Measurements from ENCODE around the gene TMOD1.

The TMOD1 gene

GRCh38 chr9:97628668-97629067, 127.2 kb downstream of the TMOD1 start:
- H3K27ac ChIP-seq (ENCODE audit: low read depth, low read length), result no peak overlapping the region
- H3K9me3 ChIP-seq (ENCODE audit: control insufficient read depth, insufficient read depth, low read length), result no peaks in the 10 kb centered on the region
- peaks cover 63% of the 10 kb centered on the region for H3K79me2 ChIP-seq (ENCODE audit: control insufficient read depth, low read length)
- no peak overlapping the region for H3K4me3 ChIP-seq (ENCODE audit: low read length)
- peaks cover 3% of the 10 kb centered on the region; the same call in 1 of the 2 replicates for H3F3A ChIP-seq (ENCODE audit: control insufficient read depth, insufficient read depth)
- no peak overlapping the region for H3K4me2 ChIP-seq (ENCODE audit: low read length)
- no peaks in the 10 kb centered on the region for H4K20me1 ChIP-seq (ENCODE audit: control insufficient read depth, insufficient read depth, low read depth, low read length)
- no peaks in the 10 kb centered on the region for H3K9me2 ChIP-seq (replicated peaks; ENCODE audit: control insufficient read depth, low read length)
- H3K36me3 ChIP-seq (ENCODE audit: control insufficient read depth, low read length), result peaks cover 57% of the 10 kb centered on the region
- no peak for TF ChIP-seq EZH2phosphoT487 (IDR thresholded peaks at IDR 0.05; ENCODE audit: borderline replicate concordance, low read length)
- TF ChIP-seq, protein P1, sequence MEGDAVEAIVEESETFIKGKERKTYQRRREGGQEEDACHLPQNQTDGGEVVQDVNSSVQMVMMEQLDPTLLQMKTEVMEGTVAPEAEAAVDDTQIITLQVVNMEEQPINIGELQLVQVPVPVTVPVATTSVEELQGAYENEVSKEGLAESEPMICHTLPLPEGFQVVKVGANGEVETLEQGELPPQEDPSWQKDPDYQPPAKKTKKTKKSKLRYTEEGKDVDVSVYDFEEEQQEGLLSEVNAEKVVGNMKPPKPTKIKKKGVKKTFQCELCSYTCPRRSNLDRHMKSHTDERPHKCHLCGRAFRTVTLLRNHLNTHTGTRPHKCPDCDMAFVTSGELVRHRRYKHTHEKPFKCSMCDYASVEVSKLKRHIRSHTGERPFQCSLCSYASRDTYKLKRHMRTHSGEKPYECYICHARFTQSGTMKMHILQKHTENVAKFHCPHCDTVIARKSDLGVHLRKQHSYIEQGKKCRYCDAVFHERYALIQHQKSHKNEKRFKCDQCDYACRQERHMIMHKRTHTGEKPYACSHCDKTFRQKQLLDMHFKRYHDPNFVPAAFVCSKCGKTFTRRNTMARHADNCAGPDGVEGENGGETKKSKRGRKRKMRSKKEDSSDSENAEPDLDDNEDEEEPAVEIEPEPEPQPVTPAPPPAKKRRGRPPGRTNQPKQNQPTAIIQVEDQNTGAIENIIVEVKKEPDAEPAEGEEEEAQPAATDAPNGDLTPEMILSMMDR (IDR thresholded peaks at IDR 0.05; ENCODE audit: low read depth, low read length, poor library complexity, severe bottlenecking), result no peak
- no peaks in the 10 kb centered on the region for H3K27me3 ChIP-seq (ENCODE audit: control insufficient read depth, low read length)
- peaks cover 18% of the 10 kb centered on the region for H3K4me1 ChIP-seq (ENCODE audit: control insufficient read depth, low read length)

- Histone ChIP-seq H3K27me3 (ENCODE audit: control insufficient read depth, low read length) (no peaks in the 10 kb centered on the region), H3K36me3 (ENCODE audit: control insufficient read depth, low read length) (peaks cover 57% of the 10 kb centered on the region), H3K4me1 (ENCODE audit: control insufficient read depth, low read length) (peaks cover 18% of the 10 kb centered on the region), H3F3A (ENCODE audit: control insufficient read depth, insufficient read depth) (peaks cover 3% of the 10 kb centered on the region; the same call in 1 of the 2 replicates), H3K79me2 (ENCODE audit: control insufficient read depth, low read length) (peaks cover 68% of the 10 kb centered on the region), H3K9me2 (replicated peaks; ENCODE audit: control insufficient read depth, low read length) (no peaks in the 10 kb centered on the region), H3K4me3 (ENCODE audit: low read length) (no peak overlapping the region), H3K9me3 (ENCODE audit: control insufficient read depth, insufficient read depth, low read length) (no peaks in the 10 kb centered on the region), H4K20me1 (ENCODE audit: control insufficient read depth, insufficient read depth, low read depth, low read length) (no peaks in the 10 kb centered on the region), H3K27ac (ENCODE audit: low read depth, low read length) (no peak overlapping the region), H3K4me2 (ENCODE audit: low read length) (no peak overlapping the region)
- TF ChIP-seq EZH2phosphoT487 (IDR thresholded peaks at IDR 0.05; ENCODE audit: borderline replicate concordance, low read length), result no peak
- TF ChIP-seq, protein P1 (IDR thresholded peaks at IDR 0.05; ENCODE audit: low read depth, low read length, poor library complexity, severe bottlenecking), result no peak
These were observed 127.7 kb downstream of the TMOD1 start for GRCh38 chr9:97629156-97629555.

GRCh38 chr9:97630591-97630990, 129.1 kb downstream of the TMOD1 start:
- H3K79me2 ChIP-seq (ENCODE audit: control insufficient read depth, low read length), result peaks cover 82% of the 10 kb centered on the region
- H3K4me1 ChIP-seq (ENCODE audit: control insufficient read depth, low read length), result peaks cover 27% of the 10 kb centered on the region
- H3K27me3 ChIP-seq (ENCODE audit: control insufficient read depth, low read length), result no peaks in the 10 kb centered on the region
- peaks cover 3% of the 10 kb centered on the region; the same call in 1 of the 2 replicates for H3F3A ChIP-seq (ENCODE audit: control insufficient read depth, insufficient read depth)
- H3K4me2 ChIP-seq (ENCODE audit: low read length), result no peak overlapping the region
- no peak overlapping the region for H3K27ac ChIP-seq (ENCODE audit: low read depth, low read length)
- TF ChIP-seq EZH2phosphoT487 (IDR thresholded peaks at IDR 0.05; ENCODE audit: borderline replicate concordance, low read length), result no peak
- H3K9me2 ChIP-seq (replicated peaks; ENCODE audit: control insufficient read depth, low read length), result no peaks in the 10 kb centered on the region
- H3K4me3 ChIP-seq (ENCODE audit: low read length), result no peak overlapping the region
- H3K9me3 ChIP-seq (ENCODE audit: control insufficient read depth, insufficient read depth, low read length), result no peaks in the 10 kb centered on the region
- H4K20me1 ChIP-seq (ENCODE audit: control insufficient read depth, insufficient read depth, low read depth, low read length), result no peaks in the 10 kb centered on the region
- H3K36me3 ChIP-seq (ENCODE audit: control insufficient read depth, low read length), result peaks cover 53% of the 10 kb centered on the region

GRCh38 chr9:97632248-97632984, 130.9 kb downstream of the TMOD1 start:
- Histone ChIP-seq H3K36me3 (ENCODE audit: control insufficient read depth, low read length) (peaks cover 53% of the 10 kb centered on the region), H3K4me1 (ENCODE audit: control insufficient read depth, low read length) (peaks cover 41% of the 10 kb centered on the region), H3K9me3 (ENCODE audit: control insufficient read depth, insufficient read depth, low read length) (no peaks in the 10 kb centered on the region), H3K27ac (ENCODE audit: low read depth, low read length) (peak overlapping the region; percentile 78), H4K20me1 (ENCODE audit: control insufficient read depth, insufficient read depth, low read depth, low read length) (peaks cover 6% of the 10 kb centered on the region; the same call in 1 of the 2 replicates), H3K79me2 (ENCODE audit: control insufficient read depth, low read length) (peaks cover 90% of the 10 kb centered on the region), H3K27me3 (ENCODE audit: control insufficient read depth, low read length) (no peaks in the 10 kb centered on the region), H3K9me2 (replicated peaks; ENCODE audit: control insufficient read depth, low read length) (no peaks in the 10 kb centered on the region), H3K4me3 (ENCODE audit: low read length) (peak overlapping the region; percentile 90), H3F3A (ENCODE audit: control insufficient read depth, insufficient read depth) (peaks cover 3% of the 10 kb centered on the region; the same call in 1 of the 2 replicates), H3K4me2 (ENCODE audit: low read length) (peak overlapping the region; percentile 75)
- TF ChIP-seq EZH2phosphoT487 (IDR thresholded peaks at IDR 0.05; ENCODE audit: borderline replicate concordance, low read length), result no peak
- TF ChIP-seq, protein P1 (IDR thresholded peaks at IDR 0.05; ENCODE audit: low read depth, low read length, poor library complexity, severe bottlenecking), result no peak

All from DOHH2 (cell line).